Measurements from ENCODE around the gene EIF2B5.

GRCh38 chr3:184173374-184173722 lies 38.2 kb downstream of the EIF2B5 start:
- no peak for TF ChIP-seq CTCF (conservative IDR thresholded peaks at IDR 0.05; ENCODE audit: low read length)
- TF ChIP-seq EZH2phosphoT487 (IDR thresholded peaks at IDR 0.05; ENCODE audit: borderline replicate concordance) = no peak

Data from Loucy (cell line).